Activated CD4-positive, alpha-beta T cell treated with anti-CD3 and anti-CD28 coated beads for 24 hours (primary cell): Measurements from ENCODE around the gene FURIN.
"Not testable (repeated sequence)": the region's sequence is repeated elsewhere in the genome, so short reads cannot be mapped to it uniquely, and the experiment has no call there.

Source experiments
- DNase-seq, 2 donors: peaks; one replicate each; pipeline ENCODE4 v3.0.0-alpha.2; 2020; ENCODE audit warnings: low read depth in 2 of 2

The FURIN gene

DNA sequence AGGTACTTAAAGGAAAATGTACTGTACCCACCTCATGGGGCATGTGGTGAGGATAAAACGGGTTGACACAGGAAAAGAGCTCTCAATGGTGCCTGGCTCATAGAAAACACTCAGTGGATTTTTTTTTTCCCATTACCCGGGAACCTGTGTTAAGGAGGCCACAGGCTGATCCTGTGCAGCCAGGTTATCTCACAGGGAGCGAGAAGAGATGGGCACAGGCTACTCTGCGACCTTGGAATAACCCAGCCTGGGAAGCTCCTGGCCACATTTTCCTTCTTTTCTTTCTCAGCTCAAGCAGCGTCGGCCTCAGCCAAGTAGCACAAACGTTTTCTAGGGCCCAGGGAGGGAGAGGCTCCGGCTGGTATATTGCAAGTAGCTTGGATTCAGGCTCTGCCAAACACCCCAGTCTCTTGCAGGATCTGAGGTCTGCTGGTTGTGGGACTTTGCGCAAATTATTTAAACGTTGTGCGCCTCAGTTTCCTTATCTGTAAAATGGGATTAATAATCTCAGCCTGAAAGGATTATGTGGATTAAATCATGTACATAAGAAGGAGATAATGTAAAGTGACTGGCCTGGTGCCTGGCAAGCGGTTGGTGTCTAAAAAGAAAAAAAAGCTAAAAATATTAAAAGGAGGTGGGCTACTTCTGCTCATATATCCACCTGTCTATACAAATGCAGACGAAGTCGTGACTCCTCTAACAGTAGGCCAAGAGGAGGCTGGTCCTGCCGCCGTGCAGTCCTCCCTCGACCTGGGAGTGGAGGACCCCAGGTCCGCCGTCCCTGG lies 2.2 kb downstream of the FURIN start:
- no peak for DNase-seq

DNA sequence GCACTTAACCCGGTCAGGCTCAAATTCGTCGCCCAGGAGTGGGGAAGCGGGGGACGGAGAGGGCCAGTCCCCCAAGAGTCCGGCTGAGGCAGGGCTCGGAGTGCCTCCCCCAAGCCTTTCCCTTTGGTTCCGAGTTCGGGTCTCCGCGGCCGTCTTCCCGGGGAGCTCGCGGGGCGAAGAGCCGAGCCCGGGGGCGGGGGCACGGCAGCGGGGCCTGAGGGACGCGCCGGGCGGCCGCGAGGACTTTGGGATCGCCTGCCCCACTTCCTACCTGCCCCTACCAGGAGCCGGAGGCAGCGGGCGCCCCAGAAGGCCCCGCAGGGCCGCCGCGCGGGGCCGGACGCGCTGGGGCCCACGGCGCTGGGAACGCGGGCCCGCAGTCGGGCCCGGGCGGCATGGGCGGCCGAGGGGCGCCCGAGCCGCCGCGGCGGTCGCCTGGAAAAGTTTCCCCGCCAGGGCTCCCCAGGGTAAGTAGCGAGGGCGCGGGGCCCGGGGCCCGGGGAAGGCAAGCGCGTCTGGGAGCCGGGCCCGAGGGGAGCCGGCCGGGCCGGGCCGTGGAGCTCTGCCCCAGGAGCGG lies 2.8 kb downstream of the FURIN start:
- no peak for DNase-seq

DNA sequence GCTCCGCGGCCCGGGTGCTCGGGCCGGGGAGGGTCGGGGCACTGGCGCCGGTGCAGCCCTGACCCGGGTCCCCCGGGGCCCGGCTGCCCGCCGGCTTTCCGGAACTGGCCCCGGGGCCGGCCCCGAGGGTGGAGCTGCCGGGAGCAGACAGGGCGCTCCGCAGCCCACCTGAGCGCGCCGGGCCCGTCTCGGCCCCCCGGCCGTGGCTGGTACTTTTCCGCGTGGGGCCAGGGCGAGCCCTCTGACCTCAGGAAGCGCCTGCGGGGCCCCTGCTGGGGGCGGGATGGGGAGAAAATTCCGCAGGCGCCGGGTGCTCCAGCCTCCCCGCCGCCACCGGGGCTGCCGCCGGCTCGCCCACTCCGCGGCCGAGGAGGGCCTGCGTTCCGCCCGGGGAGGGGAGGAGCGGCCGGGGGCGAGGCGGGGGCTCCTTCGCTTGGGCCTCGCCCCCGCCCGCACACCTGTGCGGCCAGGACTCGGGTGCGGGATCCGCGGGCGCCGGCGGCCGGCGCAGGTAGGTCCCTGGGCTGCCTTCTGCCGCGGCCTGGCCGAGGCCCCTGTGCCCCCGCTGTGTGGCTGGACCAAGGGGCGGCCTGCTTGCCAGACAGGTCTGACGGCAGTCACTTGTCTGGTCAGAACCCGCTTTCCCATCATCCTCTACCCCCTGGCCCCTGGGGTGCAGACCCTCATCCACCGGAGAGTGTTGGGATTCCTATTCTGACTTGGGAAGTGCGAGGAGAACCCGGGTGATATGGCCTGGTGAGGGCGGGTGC lies 3.5 kb downstream of the FURIN start:
- DNase-seq, result no peak

DNA sequence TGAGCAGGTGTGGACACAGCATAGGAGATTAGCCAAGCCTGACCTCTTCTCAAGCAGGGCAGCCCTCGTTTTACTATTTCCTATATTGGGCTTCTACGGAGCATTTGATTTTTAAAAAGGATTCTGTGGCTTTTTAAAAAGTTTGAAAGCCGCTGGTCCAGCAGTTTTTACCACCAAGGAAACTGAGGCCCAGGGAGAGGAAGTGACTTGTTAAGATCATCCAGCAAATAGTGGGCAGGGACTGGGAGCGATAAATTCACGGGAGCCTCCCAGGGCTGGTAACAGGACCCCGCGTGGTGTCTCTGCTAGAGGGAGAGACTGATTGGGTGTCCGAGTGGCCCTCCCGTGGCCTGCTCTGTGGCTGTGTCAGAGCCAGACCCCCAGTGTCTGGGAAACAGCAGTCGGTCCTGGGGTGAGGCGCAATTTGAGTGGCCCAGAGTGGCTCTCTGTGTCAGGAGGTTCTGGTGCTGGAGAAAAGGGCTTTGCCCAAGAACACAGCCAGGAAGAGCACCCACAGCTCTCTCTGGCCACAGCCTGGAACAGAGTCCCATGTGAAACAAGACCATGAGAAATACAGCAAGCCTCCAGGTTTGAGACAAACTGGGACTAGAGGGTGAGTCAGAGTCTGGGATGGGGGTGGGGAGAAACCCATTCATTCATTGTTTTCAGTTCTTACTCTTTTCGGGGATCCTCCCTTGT lies 4.2 kb downstream of the FURIN start:
- DNase-seq, result peak in 1 of 2 donors; percentile 48

DNA sequence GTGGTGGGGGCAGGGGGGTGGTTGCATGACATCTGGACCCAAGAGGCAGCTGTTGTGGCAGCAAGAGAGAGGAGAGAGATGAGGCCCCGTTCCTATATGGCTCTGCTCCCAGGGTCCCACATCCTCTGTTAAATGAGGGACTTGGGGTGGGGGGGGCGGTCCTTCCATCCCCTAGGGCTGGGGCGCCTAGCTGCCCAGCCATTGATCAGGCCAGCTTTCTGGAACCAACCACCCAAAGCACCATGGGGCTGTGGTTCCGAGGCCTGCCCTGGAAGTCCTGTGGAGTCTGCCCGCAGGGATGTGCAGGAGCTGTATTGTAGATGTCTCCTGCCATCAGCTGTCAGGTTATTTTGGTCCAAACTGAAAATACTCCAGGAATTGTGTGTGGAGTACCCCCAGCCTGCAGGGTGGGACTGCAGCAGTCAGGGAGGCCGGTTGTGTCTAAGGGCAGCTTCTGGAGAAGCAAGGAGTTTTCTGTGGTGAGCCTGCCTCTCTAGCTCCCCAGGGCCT lies 5.2 kb downstream of the FURIN start:
- no peak for DNase-seq

DNA sequence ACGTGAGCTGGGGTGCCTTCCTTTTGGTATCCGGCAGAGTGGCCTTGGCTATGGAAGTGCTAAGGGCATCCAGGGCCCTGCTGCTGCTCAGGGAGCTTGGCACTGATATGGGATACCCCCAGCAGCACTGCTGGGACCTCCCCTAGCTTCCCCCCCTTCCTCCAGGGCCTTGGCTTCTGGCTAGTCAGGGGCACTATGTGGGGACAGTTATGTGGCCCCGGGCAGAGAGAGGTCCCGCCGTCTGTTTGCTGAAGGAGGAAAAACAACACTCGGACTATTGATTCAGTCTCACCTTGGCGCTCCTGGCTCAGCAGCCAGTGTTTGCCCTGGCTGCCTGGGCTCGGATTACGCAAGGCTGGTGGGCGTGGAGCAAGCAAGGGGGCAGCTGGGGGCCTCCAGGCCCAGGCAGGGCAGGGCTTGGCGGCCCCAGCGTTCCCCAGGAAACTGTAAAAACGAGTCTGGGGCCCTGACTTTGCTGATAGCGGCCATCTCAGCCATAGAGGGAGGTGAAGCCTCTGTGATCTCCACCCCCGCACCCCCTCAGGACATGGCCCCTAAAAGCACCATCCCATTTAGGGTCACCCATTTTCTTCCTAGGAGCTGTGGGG lies 5.7 kb downstream of the FURIN start:
- DNase-seq, result no peak

DNA sequence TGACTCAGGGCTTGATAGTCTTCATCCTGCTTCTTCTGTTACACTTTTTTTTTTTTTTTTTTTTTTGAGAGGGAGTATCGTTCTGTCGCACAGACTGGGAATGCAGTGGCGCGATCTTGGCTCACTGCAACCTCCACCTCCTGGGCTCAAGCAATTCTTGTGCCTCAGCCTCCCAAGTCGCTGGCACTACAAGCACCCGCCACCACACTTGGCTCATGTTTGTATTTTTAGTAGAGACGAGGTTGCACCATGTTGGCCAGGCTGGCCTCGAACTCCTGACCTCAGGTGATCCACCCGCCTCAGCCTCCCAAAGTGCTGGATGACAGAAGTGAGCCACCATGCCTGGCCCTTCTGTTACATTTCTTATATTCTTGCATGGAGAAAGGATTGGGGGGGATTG lies 6.6 kb downstream of the FURIN start:
- DNase-seq, result not testable (repeated sequence)

DNA sequence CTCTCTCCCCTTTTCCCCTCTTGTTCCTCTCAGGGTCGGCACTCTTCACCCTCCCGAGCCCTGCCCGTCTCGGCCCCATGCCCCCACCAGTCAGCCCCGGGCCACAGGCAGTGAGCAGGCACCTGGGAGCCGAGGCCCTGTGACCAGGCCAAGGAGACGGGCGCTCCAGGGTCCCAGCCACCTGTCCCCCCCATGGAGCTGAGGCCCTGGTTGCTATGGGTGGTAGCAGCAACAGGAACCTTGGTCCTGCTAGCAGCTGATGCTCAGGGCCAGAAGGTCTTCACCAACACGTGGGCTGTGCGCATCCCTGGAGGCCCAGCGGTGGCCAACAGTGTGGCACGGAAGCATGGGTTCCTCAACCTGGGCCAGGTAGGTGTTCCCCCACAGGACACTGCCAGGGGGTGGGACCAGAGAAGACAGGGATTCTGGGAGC lies 7.2 kb downstream of the FURIN start:
- no peak for DNase-seq

DNA sequence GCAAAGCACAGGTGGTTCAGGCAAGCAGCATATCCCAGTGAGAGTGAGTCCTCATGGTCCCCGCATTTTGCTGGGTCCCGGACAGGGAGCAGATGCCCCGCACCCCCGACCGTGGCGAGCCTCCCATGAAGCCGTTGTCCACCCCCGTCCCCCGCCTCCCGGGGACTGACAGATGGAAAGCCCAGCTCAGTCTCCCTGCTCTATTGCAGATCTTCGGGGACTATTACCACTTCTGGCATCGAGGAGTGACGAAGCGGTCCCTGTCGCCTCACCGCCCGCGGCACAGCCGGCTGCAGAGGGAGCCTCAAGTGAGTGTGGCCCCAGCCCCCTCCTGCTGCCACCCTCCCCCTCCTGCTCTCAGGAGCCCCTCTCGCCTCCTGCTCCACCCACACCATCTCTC lies 7.7 kb downstream of the FURIN start:
- DNase-seq, result no peak

DNA sequence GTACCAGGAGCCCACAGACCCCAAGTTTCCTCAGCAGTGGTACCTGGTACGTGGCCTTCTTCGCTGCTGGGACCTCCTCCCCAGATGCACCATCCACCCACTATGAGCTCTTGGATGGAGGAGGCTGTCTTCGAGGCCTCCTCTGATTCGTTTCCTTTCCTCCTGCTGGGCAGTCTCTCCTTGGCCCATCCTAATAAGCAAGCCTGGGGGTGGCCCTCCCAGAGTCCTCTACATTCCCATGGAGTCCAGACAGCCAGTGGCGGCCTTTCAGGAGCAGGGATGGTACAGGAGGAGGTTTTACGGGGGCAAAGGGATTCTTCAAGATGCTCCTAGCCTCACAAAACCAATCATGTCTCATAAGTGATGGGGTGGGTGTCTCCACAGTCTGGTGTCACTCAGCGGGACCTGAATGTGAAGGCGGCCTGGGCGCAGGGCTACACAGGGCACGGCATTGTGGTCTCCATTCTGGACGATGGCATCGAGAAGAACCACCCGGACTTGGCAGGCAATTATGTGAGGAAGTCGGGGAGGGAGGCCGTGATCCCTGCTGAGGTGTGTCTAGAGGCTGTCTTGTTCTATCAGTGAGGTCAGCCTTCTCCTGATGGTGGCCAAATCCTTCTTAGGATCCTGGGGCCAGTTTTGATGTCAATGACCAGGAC lies 8.3 kb downstream of the FURIN start:
- no peak for DNase-seq

DNA sequence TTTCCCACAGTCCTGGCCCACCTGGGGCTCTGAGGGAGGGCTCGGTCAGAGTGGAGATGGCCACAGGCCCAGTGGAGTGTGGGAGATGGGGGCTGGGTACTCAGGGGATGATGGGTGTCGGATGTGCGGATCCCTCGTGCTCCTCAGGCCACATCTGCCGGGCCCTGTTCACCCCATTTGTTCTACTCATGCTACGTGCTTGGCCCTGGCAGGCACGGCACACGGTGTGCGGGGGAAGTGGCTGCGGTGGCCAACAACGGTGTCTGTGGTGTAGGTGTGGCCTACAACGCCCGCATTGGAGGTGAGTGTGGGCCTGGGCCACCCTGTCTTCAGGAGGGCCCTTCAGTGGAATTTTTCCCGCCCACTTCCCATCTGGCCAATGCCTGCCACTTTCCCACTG lies 8.9 kb downstream of the FURIN start:
- no peak for DNase-seq

DNA sequence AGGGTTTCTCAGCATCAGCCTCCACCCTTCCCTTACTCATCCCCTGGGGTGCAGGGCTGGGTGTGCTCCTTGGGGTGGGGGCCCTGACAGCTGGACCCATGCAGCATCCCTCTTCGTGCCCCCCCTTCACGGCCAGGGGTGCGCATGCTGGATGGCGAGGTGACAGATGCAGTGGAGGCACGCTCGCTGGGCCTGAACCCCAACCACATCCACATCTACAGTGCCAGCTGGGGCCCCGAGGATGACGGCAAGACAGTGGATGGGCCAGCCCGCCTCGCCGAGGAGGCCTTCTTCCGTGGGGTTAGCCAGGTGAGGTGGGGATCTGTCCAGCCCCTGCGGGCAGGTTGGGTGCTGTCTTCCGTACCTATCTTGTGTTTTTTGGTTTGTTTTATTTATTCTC lies 9.6 kb downstream of the FURIN start:
- no peak for DNase-seq

DNA sequence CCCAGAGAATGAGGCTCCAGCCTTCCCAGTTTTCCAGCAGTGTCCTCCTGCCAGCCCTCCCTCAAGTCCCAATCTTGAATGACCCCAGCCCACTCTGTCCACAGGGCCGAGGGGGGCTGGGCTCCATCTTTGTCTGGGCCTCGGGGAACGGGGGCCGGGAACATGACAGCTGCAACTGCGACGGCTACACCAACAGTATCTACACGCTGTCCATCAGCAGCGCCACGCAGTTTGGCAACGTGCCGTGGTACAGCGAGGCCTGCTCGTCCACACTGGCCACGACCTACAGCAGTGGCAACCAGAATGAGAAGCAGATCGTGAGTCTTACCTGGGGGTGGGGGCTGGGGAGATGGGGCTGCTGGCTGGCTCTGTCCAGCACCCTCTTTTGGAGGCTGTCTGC lies 10.3 kb downstream of the FURIN start:
- DNase-seq, result no peak

DNA sequence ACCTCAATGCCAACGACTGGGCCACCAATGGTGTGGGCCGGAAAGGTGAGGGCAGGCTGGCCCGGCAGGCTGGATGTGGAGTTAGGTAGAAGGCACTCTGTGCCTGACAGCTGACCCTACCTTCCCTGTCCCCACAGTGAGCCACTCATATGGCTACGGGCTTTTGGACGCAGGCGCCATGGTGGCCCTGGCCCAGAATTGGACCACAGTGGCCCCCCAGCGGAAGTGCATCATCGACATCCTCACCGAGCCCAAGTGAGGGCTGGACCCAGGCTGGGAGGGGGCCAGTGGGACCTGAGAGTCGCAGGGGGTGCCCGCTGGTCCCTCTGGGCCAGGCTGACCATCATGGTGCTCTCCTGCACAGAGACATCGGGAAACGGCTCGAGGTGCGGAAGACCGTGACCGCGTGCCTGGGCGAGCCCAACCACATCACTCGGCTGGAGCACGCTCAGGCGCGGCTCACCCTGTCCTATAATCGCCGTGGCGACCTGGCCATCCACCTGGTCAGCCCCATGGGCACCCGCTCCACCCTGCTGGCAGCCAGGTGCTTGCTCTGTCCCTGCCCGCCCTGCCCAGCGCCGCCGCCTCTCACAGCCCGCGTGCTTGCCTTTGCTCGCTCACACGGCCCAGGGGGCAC lies 11.5 kb downstream of the FURIN start:
- no peak for DNase-seq

DNA sequence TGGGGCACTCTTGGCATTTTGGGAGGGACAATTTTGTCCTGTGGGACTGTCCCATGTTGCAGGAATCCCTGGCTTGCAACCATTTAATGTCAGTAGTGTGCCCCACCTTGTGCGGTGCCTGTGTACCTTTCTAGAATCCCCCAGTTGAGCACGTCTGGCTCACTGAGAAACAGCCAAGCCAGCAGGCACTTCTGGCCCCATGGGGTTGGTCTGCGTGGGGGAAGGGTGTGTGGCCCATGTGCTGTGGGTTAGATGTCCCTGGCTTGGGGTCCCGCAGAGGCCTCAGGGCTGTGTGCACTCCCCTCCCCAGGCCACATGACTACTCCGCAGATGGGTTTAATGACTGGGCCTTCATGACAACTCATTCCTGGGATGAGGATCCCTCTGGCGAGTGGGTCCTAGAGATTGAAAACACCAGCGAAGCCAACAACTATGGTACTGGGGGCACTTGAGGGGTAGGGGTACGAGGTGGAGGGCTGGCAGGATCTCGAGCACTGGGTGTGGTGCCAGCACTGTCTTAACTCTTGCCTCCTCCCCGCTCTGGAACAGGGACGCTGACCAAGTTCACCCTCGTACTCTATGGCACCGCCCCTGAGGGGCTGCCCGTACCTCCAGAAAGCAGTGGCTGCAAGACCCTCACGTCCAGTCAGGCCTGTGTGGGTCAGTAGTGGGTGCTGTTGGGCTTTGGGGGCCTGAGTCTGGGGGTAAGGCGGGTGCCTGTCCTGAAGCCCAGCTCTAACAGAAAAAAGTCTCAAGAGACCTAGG lies 12.2 kb downstream of the FURIN start:
- DNase-seq, result no peak

DNA sequence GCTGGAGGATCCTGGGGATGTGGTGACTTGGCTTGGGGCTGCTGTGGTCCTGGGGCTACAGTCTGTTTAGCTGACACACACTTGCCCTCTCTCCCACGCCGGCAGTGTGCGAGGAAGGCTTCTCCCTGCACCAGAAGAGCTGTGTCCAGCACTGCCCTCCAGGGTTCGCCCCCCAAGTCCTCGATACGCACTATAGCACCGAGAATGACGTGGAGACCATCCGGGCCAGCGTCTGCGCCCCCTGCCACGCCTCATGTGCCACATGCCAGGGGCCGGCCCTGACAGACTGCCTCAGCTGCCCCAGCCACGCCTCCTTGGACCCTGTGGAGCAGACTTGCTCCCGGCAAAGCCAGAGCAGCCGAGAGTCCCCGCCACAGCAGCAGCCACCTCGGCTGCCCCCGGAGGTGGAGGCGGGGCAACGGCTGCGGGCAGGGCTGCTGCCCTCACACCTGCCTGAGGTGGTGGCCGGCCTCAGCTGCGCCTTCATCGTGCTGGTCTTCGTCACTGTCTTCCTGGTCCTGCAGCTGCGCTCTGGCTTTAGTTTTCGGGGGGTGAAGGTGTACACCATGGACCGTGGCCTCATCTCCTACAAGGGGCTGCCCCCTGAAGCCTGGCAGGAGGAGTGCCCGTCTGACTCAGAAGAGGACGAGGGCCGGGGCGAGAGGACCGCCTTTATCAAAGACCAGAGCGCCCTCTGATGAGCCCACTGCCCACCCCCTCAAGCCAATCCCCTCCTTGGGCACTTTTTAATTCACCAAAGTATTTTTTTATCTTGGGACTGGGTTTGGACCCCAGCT lies 13.0 kb downstream of the FURIN start:
- no peak for DNase-seq

DNA sequence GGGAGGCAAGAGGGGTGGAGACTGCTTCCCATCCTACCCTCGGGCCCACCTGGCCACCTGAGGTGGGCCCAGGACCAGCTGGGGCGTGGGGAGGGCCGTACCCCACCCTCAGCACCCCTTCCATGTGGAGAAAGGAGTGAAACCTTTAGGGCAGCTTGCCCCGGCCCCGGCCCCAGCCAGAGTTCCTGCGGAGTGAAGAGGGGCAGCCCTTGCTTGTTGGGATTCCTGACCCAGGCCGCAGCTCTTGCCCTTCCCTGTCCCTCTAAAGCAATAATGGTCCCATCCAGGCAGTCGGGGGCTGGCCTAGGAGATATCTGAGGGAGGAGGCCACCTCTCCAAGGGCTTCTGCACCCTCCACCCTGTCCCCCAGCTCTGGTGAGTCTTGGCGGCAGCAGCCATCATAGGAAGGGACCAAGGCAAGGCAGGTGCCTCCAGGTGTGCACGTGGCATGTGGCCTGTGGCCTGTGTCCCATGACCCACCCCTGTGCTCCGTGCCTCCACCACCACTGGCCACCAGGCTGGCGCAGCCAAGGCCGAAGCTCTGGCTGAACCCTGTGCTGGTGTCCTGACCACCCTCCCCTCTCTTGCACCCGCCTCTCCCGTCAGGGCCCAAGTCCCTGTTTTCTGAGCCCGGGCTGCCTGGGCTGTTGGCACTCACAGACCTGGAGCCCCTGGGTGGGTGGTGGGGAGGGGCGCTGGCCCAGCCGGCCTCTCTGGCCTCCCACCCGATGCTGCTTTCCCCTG lies 13.8 kb downstream of the FURIN start:
- no peak for DNase-seq

DNA sequence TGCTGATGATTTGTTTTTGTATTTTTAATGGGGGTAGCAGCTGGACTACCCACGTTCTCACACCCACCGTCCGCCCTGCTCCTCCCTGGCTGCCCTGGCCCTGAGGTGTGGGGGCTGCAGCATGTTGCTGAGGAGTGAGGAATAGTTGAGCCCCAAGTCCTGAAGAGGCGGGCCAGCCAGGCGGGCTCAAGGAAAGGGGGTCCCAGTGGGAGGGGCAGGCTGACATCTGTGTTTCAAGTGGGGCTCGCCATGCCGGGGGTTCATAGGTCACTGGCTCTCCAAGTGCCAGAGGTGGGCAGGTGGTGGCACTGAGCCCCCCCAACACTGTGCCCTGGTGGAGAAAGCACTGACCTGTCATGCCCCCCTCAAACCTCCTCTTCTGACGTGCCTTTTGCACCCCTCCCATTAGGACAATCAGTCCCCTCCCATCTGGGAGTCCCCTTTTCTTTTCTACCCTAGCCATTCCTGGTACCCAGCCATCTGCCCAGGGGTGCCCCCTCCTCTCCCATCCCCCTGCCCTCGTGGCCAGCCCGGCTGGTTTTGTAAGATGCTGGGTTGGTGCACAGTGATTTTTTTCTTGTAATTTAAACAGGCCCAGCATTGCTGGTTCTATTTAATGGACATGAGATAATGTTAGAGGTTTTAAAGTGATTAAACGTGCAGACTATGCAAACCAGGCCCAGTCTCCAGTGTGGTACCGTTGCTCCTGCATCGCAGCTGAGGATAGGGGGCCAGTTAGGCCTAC lies 14.6 kb downstream of the FURIN start:
- DNase-seq, result no peak
